Measurements from ENCODE around the gene CLMP.

The CLMP gene

GRCh38 chr11:123080015-123080414 is 115.0 kb downstream of the CLMP start (continued):
- no peak for TF ChIP-seq ZBTB21 (tag by site-specific recombination; IDR thresholded peaks at IDR 0.05)
- TF ChIP-seq ZNF704 (tag by site-specific recombination; IDR thresholded peaks at IDR 0.05): no peak
- no peak for TF ChIP-seq ZNF596 (tag by site-specific recombination; IDR thresholded peaks at IDR 0.05)
- TF ChIP-seq ZNF292 (tag by site-specific recombination; IDR thresholded peaks at IDR 0.05; ENCODE audit: borderline replicate concordance, low read depth): no peak
- no peak for TF ChIP-seq ZNF146 (tag by site-specific recombination; IDR thresholded peaks at IDR 0.05)
- TF ChIP-seq, protein P1, sequence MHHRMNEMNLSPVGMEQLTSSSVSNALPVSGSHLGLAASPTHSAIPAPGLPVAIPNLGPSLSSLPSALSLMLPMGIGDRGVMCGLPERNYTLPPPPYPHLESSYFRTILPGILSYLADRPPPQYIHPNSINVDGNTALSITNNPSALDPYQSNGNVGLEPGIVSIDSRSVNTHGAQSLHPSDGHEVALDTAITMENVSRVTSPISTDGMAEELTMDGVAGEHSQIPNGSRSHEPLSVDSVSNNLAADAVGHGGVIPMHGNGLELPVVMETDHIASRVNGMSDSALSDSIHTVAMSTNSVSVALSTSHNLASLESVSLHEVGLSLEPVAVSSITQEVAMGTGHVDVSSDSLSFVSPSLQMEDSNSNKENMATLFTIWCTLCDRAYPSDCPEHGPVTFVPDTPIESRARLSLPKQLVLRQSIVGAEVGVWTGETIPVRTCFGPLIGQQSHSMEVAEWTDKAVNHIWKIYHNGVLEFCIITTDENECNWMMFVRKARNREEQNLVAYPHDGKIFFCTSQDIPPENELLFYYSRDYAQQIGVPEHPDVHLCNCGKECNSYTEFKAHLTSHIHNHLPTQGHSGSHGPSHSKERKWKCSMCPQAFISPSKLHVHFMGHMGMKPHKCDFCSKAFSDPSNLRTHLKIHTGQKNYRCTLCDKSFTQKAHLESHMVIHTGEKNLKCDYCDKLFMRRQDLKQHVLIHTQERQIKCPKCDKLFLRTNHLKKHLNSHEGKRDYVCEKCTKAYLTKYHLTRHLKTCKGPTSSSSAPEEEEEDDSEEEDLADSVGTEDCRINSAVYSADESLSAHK (tag by site-specific recombination; IDR thresholded peaks at IDR 0.05): no peak
- TF ChIP-seq ZNF623 (tag by site-specific recombination; IDR thresholded peaks at IDR 0.05): no peak
- TF ChIP-seq GLI2 (tag by site-specific recombination; IDR thresholded peaks at IDR 0.05; ENCODE audit: borderline replicate concordance, low read depth): no peak

- ChIA-PET POLR2A (no interaction called here), CTCF (no interaction called here)
These were observed 118.6 kb downstream of the CLMP start for GRCh38 chr11:123076484-123076883.

More at GRCh38 chr11:123076484-123076883, 118.6 kb downstream of the CLMP start:
- Histone ChIP-seq H3K4me1 (ENCODE audit: control insufficient read depth, insufficient read depth, low read length) (no peaks in the 10 kb centered on the region), H3K4me3 (ENCODE audit: low read depth, low read length) (no peak overlapping the region), H3K27ac (ENCODE audit: extremely low read depth, low read depth, low read length) (no peak overlapping the region), H3K36me3 (ENCODE audit: control insufficient read depth in 2 of 2, insufficient read depth in 1 of 2, low read length in 2 of 2) (no peaks in the 10 kb centered on the region), H3K9me3 (ENCODE audit: control insufficient read depth, insufficient read depth, low read depth, low read length) (no peaks in the 10 kb centered on the region)
- TF ChIP-seq ZXDB (tag by site-specific recombination; IDR thresholded peaks at IDR 0.05) (0 out of 2 replicates have a peak, but pooled peaks have one; percentile 13), ZNF335 (tag by site-specific recombination; conservative IDR thresholded peaks at IDR 0.05) (0 out of 2 replicates have a peak, but pooled peaks have one; percentile 17), MEIS1 (CRISPR knock-in tag; IDR thresholded peaks at IDR 0.05; ENCODE audit: borderline replicate concordance) (no peak), ZNF585B (tag by site-specific recombination; IDR thresholded peaks at IDR 0.05) (no peak), ZFHX2 (tag by site-specific recombination; conservative IDR thresholded peaks at IDR 0.05) (peak; percentile 40; the same call in 1 of the 2 replicates), ZNF391 (tag by site-specific recombination; IDR thresholded peaks at IDR 0.05; ENCODE audit: borderline replicate concordance, low read depth) (no peak), PRDM1 (tag by site-specific recombination; IDR thresholded peaks at IDR 0.05) (peak; percentile 54; the same call in 1 of the 2 replicates), ZBTB17 (tag by site-specific recombination; IDR thresholded peaks at IDR 0.05) (peak; percentile 60), ZNF777 (tag by site-specific recombination; IDR thresholded peaks at IDR 0.05; ENCODE audit: borderline replicate concordance) (no peak), ZNF600 (tag by site-specific recombination; IDR thresholded peaks at IDR 0.05) (peak; percentile 26; the same call in 1 of the 2 replicates), ZNF843 (tag by site-specific recombination; IDR thresholded peaks at IDR 0.05) (0 out of 2 replicates have a peak, but pooled peaks have one; percentile 15), ZNF155 (tag by site-specific recombination; IDR thresholded peaks at IDR 0.05) (no peak), ZNF341 (tag by site-specific recombination; IDR thresholded peaks at IDR 0.05; ENCODE audit: low read depth) (no peak), SETDB1 (IDR thresholded peaks at IDR 0.05; ENCODE audit: insufficient read length, low read length) (no peak), ZNF629 (tag by site-specific recombination; IDR thresholded peaks at IDR 0.05) (peak; percentile 37; the same call in 1 of the 2 replicates), ZEB2 (tag by site-specific recombination; IDR thresholded peaks at IDR 0.05) (0 out of 2 replicates have a peak, but pooled peaks have one; percentile 33), ZBTB1 (tag by site-specific recombination; IDR thresholded peaks at IDR 0.05) (no peak)
- TF ChIP-seq, protein P2, sequence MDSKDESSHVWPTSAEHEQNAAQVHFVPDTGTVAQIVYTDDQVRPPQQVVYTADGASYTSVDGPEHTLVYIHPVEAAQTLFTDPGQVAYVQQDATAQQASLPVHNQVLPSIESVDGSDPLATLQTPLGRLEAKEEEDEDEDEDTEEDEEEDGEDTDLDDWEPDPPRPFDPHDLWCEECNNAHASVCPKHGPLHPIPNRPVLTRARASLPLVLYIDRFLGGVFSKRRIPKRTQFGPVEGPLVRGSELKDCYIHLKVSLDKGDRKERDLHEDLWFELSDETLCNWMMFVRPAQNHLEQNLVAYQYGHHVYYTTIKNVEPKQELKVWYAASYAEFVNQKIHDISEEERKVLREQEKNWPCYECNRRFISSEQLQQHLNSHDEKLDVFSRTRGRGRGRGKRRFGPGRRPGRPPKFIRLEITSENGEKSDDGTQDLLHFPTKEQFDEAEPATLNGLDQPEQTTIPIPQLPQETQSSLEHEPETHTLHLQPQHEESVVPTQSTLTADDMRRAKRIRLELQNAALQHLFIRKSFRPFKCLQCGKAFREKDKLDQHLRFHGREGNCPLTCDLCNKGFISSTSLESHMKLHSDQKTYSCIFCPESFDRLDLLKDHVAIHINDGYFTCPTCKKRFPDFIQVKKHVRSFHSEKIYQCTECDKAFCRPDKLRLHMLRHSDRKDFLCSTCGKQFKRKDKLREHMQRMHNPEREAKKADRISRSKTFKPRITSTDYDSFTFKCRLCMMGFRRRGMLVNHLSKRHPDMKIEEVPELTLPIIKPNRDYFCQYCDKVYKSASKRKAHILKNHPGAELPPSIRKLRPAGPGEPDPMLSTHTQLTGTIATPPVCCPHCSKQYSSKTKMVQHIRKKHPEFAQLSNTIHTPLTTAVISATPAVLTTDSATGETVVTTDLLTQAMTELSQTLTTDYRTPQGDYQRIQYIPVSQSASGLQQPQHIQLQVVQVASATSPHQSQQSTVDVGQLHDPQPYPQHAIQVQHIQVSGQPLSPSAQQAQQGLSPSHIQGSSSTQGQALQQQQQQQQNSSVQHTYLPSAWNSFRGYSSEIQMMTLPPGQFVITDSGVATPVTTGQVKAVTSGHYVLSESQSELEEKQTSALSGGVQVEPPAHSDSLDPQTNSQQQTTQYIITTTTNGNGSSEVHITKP (tag by site-specific recombination; IDR thresholded peaks at IDR 0.05): peak; percentile 69
- TF ChIP-seq, protein P3, sequence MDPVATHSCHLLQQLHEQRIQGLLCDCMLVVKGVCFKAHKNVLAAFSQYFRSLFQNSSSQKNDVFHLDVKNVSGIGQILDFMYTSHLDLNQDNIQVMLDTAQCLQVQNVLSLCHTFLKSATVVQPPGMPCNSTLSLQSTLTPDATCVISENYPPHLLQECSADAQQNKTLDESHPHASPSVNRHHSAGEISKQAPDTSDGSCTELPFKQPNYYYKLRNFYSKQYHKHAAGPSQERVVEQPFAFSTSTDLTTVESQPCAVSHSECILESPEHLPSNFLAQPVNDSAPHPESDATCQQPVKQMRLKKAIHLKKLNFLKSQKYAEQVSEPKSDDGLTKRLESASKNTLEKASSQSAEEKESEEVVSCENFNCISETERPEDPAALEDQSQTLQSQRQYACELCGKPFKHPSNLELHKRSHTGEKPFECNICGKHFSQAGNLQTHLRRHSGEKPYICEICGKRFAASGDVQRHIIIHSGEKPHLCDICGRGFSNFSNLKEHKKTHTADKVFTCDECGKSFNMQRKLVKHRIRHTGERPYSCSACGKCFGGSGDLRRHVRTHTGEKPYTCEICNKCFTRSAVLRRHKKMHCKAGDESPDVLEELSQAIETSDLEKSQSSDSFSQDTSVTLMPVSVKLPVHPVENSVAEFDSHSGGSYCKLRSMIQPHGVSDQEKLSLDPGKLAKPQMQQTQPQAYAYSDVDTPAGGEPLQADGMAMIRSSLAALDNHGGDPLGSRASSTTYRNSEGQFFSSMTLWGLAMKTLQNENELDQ (tag by site-specific recombination; IDR thresholded peaks at IDR 0.05; ENCODE audit: low read depth): no peak
